ENCODE measurements around the gene ABI3.

Gene ABI3

GRCh38 chr17:49196520-49196919 lies 14.0 kb upstream of the ABI3 start:
- H3K27ac ChIP-seq (ENCODE audit: poor library complexity, severe bottlenecking): no peak overlapping the region
- TF ChIP-seq, protein P1, sequence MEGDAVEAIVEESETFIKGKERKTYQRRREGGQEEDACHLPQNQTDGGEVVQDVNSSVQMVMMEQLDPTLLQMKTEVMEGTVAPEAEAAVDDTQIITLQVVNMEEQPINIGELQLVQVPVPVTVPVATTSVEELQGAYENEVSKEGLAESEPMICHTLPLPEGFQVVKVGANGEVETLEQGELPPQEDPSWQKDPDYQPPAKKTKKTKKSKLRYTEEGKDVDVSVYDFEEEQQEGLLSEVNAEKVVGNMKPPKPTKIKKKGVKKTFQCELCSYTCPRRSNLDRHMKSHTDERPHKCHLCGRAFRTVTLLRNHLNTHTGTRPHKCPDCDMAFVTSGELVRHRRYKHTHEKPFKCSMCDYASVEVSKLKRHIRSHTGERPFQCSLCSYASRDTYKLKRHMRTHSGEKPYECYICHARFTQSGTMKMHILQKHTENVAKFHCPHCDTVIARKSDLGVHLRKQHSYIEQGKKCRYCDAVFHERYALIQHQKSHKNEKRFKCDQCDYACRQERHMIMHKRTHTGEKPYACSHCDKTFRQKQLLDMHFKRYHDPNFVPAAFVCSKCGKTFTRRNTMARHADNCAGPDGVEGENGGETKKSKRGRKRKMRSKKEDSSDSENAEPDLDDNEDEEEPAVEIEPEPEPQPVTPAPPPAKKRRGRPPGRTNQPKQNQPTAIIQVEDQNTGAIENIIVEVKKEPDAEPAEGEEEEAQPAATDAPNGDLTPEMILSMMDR (IDR thresholded peaks at IDR 0.05; ENCODE audit: poor library complexity, severe bottlenecking): no peak
- no peaks in the 10 kb centered on the region for H3K9me3 ChIP-seq (ENCODE audit: severe bottlenecking)
- H3K36me3 ChIP-seq (ENCODE audit: low read depth): no peaks in the 10 kb centered on the region
- DNase-seq (ENCODE audit: low spot score) (no peak), ATAC-seq (ENCODE audit: low read depth) (no peak)
- no peaks in the 10 kb centered on the region for H3K27me3 ChIP-seq (ENCODE audit: insufficient read depth, poor library complexity, severe bottlenecking)
- H3K4me3 ChIP-seq (ENCODE audit: severe bottlenecking): no peak overlapping the region
- H3K4me1 ChIP-seq (ENCODE audit: insufficient read depth, poor library complexity, severe bottlenecking): no peaks in the 10 kb centered on the region

GRCh38 chr17:49197346-49197998 lies 13.0 kb upstream of the ABI3 start:
- ATAC-seq (ENCODE audit: low read depth): no peak
- DNase-seq (ENCODE audit: low spot score): no peak

GRCh38 chr17:49198211-49198610 lies 12.3 kb upstream of the ABI3 start:
- no peaks in the 10 kb centered on the region for H3K4me1 ChIP-seq (ENCODE audit: insufficient read depth, poor library complexity, severe bottlenecking)

More at GRCh38 chr17:49197346-49197998, 13.0 kb upstream of the ABI3 start:
- H3K27ac ChIP-seq (ENCODE audit: poor library complexity, severe bottlenecking): no peak overlapping the region
- no peaks in the 10 kb centered on the region for H3K9me3 ChIP-seq (ENCODE audit: severe bottlenecking)
- no peaks in the 10 kb centered on the region for H3K36me3 ChIP-seq (ENCODE audit: low read depth)
- TF ChIP-seq, protein P1 (IDR thresholded peaks at IDR 0.05; ENCODE audit: poor library complexity, severe bottlenecking): no peak
- no peak overlapping the region for H3K4me3 ChIP-seq (ENCODE audit: severe bottlenecking)
- no peaks in the 10 kb centered on the region for H3K27me3 ChIP-seq (ENCODE audit: insufficient read depth, poor library complexity, severe bottlenecking)
- no peaks in the 10 kb centered on the region for H3K4me1 ChIP-seq (ENCODE audit: insufficient read depth, poor library complexity, severe bottlenecking)

GRCh38 chr17:49200423-49201083 lies 10.0 kb upstream of the ABI3 start:
- H3K36me3 ChIP-seq (ENCODE audit: low read depth): no peaks in the 10 kb centered on the region
- no peaks in the 10 kb centered on the region for H3K9me3 ChIP-seq (ENCODE audit: severe bottlenecking)
- H3K27me3 ChIP-seq (ENCODE audit: insufficient read depth, poor library complexity, severe bottlenecking): no peaks in the 10 kb centered on the region
- H3K4me1 ChIP-seq (ENCODE audit: insufficient read depth, poor library complexity, severe bottlenecking): no peaks in the 10 kb centered on the region
- no peak overlapping the region for H3K4me3 ChIP-seq (ENCODE audit: severe bottlenecking)
- ATAC-seq (ENCODE audit: low read depth) (no peak), DNase-seq (ENCODE audit: low spot score) (no peak)
- no peak overlapping the region for H3K27ac ChIP-seq (ENCODE audit: poor library complexity, severe bottlenecking)
- TF ChIP-seq, protein P1 (IDR thresholded peaks at IDR 0.05; ENCODE audit: poor library complexity, severe bottlenecking): no peak

More at GRCh38 chr17:49198211-49198610, 12.3 kb upstream of the ABI3 start:
- H3K9me3 ChIP-seq (ENCODE audit: severe bottlenecking): no peaks in the 10 kb centered on the region
- no peaks in the 10 kb centered on the region for H3K36me3 ChIP-seq (ENCODE audit: low read depth)
- no peak overlapping the region for H3K27ac ChIP-seq (ENCODE audit: poor library complexity, severe bottlenecking)
- no peak for ATAC-seq (ENCODE audit: low read depth)
- DNase-seq (ENCODE audit: low spot score): no peak
- no peak overlapping the region for H3K4me3 ChIP-seq (ENCODE audit: severe bottlenecking)
- TF ChIP-seq, protein P1 (IDR thresholded peaks at IDR 0.05; ENCODE audit: poor library complexity, severe bottlenecking): no peak
- no peaks in the 10 kb centered on the region for H3K27me3 ChIP-seq (ENCODE audit: insufficient read depth, poor library complexity, severe bottlenecking)

GRCh38 chr17:49201481-49201927 lies 9.0 kb upstream of the ABI3 start:
- ATAC-seq (ENCODE audit: low read depth): no peak
- H3K4me3 ChIP-seq (ENCODE audit: severe bottlenecking): no peak overlapping the region

More at GRCh38 chr17:49201481-49201927, 9.0 kb upstream of the ABI3 start:
- no peak for DNase-seq (ENCODE audit: low spot score)
- no peaks in the 10 kb centered on the region for H3K36me3 ChIP-seq (ENCODE audit: low read depth)
- no peak overlapping the region for H3K27ac ChIP-seq (ENCODE audit: poor library complexity, severe bottlenecking)
- TF ChIP-seq, protein P1 (IDR thresholded peaks at IDR 0.05; ENCODE audit: poor library complexity, severe bottlenecking): no peak
- H3K4me1 ChIP-seq (ENCODE audit: insufficient read depth, poor library complexity, severe bottlenecking): no peaks in the 10 kb centered on the region
- H3K27me3 ChIP-seq (ENCODE audit: insufficient read depth, poor library complexity, severe bottlenecking): no peaks in the 10 kb centered on the region
- H3K9me3 ChIP-seq (ENCODE audit: severe bottlenecking): no peaks in the 10 kb centered on the region
